Measurements from ENCODE around the gene PYM1.
A peak's percentile ranks its signal among the peaks of the same experiment; 100 is the strongest.

Gene PYM1

GRCh38 chr12:55909513-55909884 is 18.2 kb downstream of the PYM1 start:
- no peak overlapping the region for H3K4me3 ChIP-seq (ENCODE audit: low read length)
- DNase-seq (ENCODE audit: low read depth), result no peak
- TF ChIP-seq CTCF (conservative IDR thresholded peaks at IDR 0.05; ENCODE audit: low read length), result no peak

- no peak for TF ChIP-seq CTCF (conservative IDR thresholded peaks at IDR 0.05; ENCODE audit: low read length)
- DNase-seq (ENCODE audit: low read depth), result peak; percentile 61
- H3K4me3 ChIP-seq (ENCODE audit: low read length), result no peak overlapping the region
These were observed 18.8 kb downstream of the PYM1 start for GRCh38 chr12:55908726-55909512.

GRCh38 chr12:55906056-55906455 is 21.6 kb downstream of the PYM1 start:
- no peak for TF ChIP-seq CTCF (conservative IDR thresholded peaks at IDR 0.05; ENCODE audit: low read length)
- H3K4me3 ChIP-seq (ENCODE audit: low read length), result no peak overlapping the region
- DNase-seq (ENCODE audit: low read depth), result peak; percentile 71

- DNase-seq (ENCODE audit: low read depth), result no peak
- TF ChIP-seq CTCF (conservative IDR thresholded peaks at IDR 0.05; ENCODE audit: low read length), result no peak
- no peak overlapping the region for H3K4me3 ChIP-seq (ENCODE audit: low read length)
These were observed 25.7 kb downstream of the PYM1 start for GRCh38 chr12:55901881-55902490.

- DNase-seq (ENCODE audit: low read depth), result peak; percentile 31
- no peak for TF ChIP-seq CTCF (conservative IDR thresholded peaks at IDR 0.05; ENCODE audit: low read length)
- H3K4me3 ChIP-seq (ENCODE audit: low read length), result no peak overlapping the region
These were observed 28.6 kb downstream of the PYM1 start for GRCh38 chr12:55899082-55899481.

GRCh38 chr12:55893723-55894122 is 34.0 kb downstream of the PYM1 start:
- DNase-seq (ENCODE audit: low read depth), result no peak
- no peak overlapping the region for H3K4me3 ChIP-seq (ENCODE audit: low read length)
- no peak for TF ChIP-seq CTCF (conservative IDR thresholded peaks at IDR 0.05; ENCODE audit: low read length)

- no peak for TF ChIP-seq CTCF (conservative IDR thresholded peaks at IDR 0.05; ENCODE audit: low read length)
- H3K4me3 ChIP-seq (ENCODE audit: low read length), result no peak overlapping the region
- no peak for DNase-seq (ENCODE audit: low read depth)
These were observed 36.4 kb downstream of the PYM1 start for GRCh38 chr12:55891310-55891709.
